Measurements from ENCODE around the gene VSIG10L2. TPM values are rescaled to one million over a fixed set of nuclear protein-coding genes. Genes with fewer than 3 reads are reported as not detected.

The VSIG10L2 gene
- total RNA-seq, 1 donor from 2014 or later: not detected

- Mint-ChIP-seq H3K27ac (no peak overlapping the region), H3K4me3 (no peak overlapping the region), H3K27me3 (no peaks in the 10 kb centered on the region), H3K4me1 (no peaks in the 10 kb centered on the region), H3K9me3 (no peaks in the 10 kb centered on the region), H3K36me3 (ENCODE audit: low read depth) (no peaks in the 10 kb centered on the region)
- intact Hi-C loops (cut with micrococcal nuclease): no loop called here
- no peak for DNase-seq
These were observed 56.3 kb downstream of the VSIG10L2 start for GRCh38 chr11:126002181-126002580.

Other genes with a start within 250 kb of the VSIG10L2 start
- gene PATE1, start 199.8 kb upstream of the VSIG10L2 start, total RNA-seq: not detected in 2 replicates
- gene PATE2, start 167.2 kb upstream of the VSIG10L2 start, total RNA-seq: not detected in 2 replicates
- gene PATE3, start 157.9 kb upstream of the VSIG10L2 start, total RNA-seq: not detected in 2 replicates
- not detected in 2 replicates for gene PATE4, start 112.7 kb upstream of the VSIG10L2 start, total RNA-seq
- gene HYLS1, start 58.4 kb upstream of the VSIG10L2 start, total RNA-seq: 6.7 and 7.6 TPM in 2 replicates
- gene PUS3, start 42.8 kb upstream of the VSIG10L2 start, total RNA-seq: 18.0 and 19.2 TPM in 2 replicates
- 0.19 TPM in 1 of 2 replicates, not detected in the other for gene DDX25, start 41.5 kb upstream of the VSIG10L2 start, total RNA-seq
- 1.9 TPM in 2 replicates for gene CDON, start 116.8 kb downstream of the VSIG10L2 start, total RNA-seq